Measurements from ENCODE around the gene ABLIM3.
A peak's percentile ranks its signal among the peaks of the same experiment; 100 is the strongest.

ABLIM3 gene

DNA sequence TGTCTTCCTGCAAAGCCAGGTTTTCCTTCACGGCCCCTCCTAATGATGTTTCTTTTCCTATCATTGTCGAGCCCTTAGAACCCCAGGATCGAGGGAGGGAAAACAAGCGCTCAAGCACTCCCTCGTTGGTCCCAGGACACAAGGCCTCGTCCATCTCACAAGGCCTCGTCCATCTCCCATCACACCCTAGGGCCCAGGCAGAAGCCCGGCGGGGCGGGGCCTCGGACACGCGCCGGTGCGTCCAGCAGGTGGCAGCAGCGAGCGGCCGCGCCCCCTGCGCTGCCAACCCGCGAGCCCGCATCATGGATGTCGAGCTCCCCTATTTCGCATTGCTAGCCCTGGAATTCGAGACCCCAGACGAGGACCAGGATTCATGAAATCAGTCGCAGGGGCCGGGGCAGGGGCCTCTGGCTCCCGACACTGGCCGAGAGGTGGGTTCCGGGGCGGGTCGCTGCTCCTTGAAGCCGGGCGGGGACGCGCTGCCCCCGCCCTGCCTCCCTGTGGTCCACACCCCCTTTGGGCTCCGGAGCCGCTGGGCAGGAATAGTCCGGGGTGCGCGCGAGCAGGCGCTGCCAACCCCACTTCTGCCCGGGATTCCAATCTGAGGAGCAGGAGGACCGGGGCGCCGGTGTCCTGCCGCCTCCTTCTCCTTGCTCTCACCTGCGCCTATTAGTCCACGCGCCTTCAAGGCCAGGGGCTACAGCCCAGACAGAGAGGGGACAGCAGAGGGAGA is at the start of gene ABLIM3:
TSS of gene ABLIM3 (plus strand) at position 270 of the 733 bp plus-strand sequence. CDS start 603 bp downstream, outside the sequence.
- DNase-seq = no peak

DNA sequence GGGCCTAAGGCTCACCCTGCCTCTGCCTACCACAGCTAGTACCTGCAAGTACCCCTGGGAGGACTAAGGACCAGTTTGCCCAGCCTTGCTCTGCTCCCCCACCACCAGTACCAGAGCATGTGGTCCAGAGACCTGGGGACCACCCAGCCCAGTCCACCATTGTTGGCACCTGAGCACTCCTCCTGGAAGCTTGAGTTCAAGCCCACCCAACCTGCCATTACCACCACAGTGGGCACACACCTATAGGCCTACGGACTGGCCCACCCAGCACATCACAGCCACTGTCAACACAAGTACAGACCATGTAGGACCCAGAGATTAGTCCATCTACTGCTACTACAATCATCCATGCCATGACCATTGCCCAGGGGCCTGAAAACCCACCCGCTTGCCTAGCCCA is 47.7 kb upstream of the ABLIM3 start:
- no peak for DNase-seq

DNA sequence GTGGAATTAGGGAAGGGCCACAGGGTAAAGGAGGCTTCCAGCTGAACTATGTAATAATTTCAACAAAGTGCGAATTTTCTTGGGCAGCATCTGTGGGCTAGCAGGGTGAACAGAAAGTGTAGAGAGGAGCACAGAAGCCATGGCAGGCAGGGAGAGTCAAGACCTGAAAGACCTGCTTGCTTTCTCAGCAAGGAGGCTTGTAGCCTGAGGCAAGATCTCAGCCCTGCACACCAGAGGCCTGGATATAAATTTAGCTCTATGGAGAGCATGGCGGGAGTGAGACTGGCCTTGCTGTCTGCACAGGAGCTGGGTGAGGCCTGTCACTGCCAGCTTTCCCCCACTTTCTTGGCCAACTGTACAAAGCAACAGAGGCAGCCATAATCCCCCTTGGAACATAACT is 46.3 kb upstream of the ABLIM3 start:
- DNase-seq = no peak

DNA sequence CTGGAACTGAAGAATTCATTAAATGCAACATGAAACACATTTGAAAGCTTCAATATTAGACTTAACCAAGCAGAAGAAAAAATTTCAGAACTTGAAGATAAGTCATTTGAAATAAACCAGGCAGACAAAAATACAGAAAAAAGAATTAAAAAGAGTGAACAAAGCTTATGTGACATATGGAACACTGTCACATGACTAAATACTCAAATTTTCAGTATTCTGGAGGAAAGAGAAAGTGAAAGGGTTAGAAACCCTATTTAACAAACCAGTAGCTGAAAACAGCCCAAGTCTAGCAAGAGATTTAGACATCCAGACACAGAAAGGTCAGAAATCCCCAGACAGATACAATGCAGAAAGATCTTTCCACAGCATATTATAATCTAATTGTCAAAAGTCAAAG is 41.4 kb upstream of the ABLIM3 start:
- no peak for DNase-seq

DNA sequence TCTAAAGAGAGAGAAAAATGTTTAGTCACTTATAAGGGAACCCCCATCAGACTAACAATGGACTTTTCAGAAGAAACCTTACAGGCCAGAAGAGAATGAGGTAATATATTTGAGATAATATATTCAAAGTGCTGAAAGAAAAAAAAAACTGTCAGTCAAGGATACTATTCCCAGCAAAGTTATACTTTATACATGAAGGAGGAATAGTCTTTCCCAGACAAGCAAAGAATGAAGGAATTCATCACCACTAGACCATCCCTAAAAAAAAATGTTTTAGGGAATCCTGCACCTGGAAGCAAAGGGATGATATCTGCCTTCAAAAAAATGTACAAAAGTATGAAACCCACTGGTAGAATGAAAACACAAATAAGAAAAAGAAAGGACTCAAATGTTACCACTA is 41.0 kb upstream of the ABLIM3 start:
- no peak for DNase-seq

DNA sequence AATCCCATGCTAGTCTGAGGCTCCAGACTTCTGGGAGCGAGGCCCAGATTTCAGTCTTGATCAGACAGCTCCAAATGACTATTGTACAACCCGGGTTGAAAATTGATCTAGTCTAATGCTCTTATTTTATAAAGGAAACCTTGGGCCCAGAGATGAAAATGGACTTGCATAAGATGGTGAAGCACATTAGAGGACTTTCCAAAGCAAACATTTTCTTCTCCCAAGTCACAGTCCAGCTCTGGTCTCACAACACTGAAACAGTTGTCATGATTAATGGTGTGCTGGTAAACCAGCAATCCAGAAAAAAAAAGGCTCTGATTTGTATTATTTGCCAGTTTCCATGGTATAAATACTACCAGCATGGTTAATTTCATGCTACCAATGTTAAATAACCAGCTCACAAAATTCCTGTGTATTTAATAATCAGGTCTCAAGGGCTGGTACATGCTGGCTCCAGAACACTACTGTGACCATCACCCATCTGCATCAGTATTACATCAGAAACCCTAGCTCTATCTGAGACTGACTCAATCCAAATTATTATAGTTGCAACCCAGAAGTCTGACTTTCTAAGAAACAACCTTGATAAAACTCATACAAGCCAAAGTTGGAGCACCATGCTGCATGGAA is 32.5 kb upstream of the ABLIM3 start:
- no peak for DNase-seq

DNA sequence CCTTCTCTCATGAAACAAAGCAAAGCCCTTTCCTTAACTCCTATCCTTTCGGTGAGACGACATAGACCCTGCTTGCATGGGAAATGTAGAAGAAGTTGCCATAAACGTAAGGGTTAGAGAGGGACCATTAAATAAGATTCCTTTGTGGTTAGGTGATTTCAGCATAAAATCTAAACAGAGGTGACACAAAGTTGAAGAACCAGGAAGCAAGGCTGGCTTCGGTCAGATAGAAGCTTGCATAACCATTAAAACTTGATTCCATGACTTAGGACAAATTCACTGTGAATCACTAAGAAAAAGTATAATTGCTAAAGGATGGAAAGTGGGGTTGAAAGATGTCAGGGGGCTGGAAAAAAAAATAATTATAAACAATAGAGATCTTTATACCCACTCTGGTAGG is 30.9 kb upstream of the ABLIM3 start:
- no peak for DNase-seq

DNA sequence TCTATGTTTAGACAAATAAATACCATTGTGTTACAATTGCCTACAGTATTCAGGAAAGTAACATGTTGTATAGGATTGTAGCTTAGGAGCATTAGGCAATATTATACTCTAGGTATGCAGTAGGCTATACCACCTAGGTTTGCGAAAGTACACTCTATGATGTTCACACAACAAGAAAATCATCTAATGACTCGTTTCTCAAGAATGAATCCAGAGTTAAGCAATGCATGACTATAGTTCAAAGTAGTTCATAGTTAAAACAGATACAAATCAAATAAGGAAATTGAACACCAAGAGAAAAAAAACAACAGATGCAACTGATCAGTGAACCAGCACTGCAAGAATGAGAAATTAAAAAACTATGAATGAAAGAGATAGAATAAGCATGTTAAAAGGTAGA is 27.6 kb upstream of the ABLIM3 start:
- DNase-seq = no peak

DNA sequence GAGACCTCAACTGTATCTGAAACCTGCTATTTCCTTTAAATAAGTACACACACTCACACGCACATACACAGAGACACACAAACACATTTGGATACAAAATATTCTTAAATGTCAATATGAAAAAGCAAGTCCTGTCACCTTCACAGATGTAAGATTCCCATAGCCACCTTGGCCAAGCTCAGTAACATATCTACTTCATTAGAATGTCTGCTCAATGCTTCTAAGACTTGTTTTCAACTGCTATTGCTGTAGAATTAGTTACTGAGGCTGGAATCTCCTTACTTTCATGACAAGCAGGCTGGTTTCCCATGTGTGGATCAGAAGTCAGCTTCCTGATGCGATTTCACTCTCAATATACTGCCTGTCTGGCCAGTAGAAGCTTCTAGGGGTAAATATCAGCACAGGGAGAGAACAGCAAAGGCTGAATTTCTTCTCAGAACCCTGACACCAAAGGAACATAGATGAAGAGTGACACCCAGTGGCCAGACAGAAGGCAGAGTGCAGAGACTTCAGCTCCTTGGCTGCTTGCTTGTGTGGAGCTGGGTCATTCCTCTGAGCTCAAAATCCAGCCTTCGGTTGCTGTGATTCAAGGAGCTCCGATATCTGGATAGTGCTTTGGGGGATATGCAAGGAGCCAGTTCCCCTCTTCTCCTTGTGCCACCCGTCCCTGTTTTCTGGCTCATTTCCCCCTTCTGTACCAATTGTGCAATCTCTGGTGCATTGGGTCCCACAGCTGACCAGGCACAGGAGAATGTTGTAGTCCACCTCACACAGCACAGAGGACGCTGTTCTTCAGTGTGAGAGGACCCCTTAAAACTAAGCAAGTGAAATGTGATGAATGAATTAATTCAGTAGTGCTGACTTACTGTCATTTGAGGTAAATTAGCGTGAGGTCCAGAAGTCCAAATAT is 26.6 kb upstream of the ABLIM3 start:
- peak; percentile 72 for DNase-seq

DNA sequence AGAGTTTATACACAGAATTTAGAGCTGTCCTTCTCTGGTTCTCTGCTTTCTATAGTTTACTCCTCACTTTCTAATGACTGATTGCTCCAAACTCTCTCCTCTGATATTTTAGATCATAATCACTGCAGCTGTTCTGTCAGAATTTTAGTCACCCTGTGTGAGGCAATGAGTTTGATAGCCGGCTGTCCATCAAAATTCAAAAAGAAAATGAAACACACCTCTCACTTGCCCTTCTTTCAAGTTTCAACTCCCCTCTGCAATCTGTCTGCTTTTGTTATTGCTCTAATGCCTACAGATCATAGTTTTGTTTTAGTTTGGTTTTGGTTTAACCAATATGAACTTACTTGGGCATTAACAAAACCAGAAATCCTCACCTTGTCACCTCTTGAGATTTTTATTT is 23.3 kb upstream of the ABLIM3 start:
- no peak for DNase-seq

DNA sequence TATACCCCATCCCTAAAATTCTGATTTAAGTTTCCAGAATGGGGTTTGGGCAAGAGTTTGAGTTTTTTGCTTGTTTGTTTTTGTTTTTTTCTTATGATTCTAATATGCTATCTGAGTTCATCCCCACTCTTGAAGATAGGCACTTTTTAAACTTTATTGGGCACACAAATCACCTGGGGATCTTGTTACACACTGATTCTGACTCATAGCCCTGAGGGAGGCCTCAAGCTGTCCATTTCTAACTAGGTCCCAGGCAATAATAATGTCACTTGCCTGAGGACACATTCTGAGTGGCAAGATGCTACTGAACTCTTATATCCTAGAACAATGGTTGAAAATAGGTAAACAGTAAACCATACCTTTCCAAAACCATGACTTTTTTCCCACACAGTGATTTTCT is 22.8 kb upstream of the ABLIM3 start:
- no peak for DNase-seq

DNA sequence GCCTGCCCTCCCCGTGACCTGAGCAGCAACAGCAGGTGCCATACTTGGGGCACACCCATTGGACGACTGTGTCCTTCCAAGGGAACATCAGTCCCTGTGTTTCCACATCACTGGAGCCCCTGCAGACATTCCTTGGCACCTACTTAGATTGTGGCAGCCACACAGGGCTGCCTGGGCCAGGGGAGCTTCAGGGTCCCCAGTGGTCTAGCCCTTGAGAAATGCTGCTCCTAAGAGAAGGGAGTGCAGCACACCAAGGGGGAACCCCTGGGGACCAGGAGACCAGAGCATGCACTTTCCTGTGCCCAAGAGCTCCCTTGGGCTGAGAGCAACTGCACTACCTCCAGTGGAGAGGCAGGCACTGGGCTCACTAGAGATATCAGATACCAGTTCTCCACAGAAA is 20.1 kb upstream of the ABLIM3 start:
- DNase-seq = no peak

DNA sequence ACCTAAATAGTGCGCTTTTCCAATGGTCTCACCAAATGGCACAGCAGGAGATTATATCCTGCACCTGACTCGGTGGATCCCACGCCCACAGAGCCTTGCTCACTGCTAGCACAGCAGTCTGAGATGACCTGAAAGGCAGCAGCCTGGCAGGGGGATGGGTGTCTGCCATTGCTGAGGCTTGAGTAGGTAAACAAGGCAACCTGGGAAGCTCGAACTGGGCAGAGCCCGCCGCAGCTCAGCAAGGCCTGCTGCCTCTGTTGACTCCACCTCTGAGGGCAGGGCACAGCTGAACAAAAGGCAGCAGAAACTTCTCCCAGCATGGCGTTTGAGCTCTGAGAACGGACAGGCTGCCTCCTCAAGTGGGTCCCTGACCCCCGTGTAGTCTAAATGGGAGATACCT is 18.1 kb upstream of the ABLIM3 start:
- no peak for DNase-seq

DNA sequence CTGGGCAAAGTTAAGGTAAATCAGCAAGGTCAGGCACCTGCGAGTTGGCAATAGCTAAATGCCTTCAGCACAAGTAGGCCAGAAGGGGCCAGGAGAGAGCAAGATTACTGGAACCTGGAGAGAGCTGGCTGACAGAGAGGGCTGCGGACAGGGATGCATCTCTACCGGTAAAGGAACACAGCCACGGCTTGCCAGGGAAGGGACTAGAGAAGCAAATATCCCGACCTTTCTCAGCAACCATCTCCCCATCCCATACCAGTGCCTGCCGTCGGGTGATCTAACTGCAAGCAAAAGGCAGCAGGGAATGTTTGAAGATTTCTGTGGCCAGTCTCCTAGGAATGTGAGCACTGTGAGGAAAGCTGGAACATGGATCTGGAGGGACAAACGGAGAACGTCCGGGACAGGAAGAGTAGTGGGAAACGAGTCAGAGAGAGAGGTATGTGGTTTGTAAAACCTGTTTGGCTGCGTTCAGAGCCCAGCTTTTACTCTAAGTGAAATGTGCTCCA is 15.9 kb upstream of the ABLIM3 start:
- peak; percentile 28 for DNase-seq

DNA sequence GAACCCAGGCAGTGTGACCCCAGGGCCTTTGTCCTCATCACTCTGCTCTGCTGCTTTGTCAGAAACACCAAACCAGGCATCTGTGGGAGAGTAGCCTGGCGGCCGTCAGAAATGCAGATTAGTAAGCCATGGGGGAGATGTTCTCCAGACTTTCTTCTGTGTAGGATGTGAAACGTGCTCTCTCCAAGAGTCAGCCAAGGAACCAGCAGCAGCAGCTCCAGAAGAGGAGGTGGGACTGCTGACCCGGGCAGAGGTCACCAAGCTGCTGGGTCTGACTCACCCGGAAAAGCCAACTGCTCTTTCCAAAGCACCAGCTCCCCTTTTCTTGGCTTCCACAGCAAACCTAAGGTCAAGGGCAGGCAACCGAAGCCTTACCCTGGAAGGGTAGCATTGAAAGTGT is 14.4 kb upstream of the ABLIM3 start:
- no peak for DNase-seq

DNA sequence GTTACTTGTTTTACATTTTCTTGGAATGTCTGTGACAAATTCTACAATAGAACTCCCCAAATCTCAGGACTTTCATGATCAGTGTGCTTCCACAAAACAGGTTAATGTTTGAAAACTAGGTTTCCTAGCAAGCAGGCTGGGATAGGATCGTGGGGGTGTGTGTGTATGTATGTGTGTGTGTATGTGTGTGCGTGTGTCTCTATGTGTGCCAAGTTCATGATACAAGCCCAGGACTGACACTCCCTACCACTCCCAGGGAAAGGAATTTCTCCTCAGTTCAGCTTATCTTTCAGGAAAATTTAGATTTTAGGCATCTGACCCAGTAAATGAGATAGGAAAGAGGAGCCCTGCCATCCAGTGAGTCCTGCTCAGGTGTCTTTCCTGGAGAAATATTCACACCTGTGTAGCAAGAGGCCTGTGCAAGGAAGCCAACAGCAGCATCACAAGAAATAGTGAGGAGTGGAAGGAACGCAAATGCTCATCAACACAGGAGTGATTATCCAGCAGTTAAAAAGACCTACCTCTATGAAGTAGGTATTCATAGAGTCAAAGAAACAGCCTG is 13.8 kb upstream of the ABLIM3 start:
- no peak for DNase-seq

DNA sequence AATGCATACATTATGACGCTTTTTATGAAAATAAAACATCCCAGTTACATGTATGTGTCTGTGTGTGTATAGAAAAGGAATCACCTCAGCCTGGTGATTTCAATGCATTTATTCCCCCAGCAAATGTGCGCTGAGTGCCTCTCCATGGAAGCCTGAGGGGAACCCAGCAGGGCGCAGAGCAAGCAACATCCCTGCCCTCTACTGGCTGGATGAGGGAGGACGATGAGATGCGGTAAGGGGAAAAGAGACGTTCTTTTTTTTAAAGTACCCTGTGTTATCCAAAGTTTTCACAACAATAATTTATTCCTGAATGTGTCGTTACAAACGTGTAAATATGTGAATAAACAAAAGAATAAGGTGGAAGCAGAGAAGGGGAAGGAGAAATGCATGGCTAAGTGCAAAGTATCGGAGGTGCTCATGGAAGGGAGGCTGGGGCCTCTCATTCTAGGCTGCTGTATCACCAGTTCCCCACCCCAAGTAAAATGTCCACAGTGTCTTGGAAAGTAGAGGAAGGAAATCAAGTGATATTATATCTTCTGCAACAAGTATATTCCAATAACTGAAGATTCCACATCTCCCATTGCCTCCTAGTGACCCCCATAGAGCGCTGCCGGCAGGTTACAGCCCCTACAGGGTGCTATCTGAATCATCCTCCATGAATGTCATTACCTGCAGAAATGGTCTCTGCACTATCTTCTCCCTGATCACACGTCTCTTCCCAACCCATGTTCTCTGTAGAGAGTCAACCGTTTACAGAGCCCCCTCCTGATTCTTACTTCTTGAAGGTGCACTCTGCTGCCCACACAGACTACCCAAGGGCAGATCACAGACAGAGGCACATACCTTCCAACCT is 13.0 kb upstream of the ABLIM3 start:
- no peak for DNase-seq

DNA sequence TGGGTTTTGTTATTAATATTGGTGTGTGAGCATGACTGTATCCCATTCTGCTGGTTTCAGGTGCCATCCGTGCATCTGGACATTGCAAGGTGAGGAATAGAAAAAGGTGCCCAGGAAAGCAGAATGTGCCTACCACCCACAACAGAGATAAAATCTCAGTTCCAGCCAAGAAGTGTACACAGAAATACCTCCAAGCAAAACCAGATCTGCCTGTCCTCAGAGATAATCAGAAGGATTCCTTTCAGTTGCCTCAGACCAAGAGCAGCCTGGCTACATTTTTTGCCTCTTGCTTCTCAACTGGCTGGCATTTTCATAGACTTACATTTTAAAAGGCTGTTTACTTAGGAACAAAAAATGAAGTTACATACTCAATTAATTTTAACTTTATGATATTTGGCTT is 12.1 kb upstream of the ABLIM3 start:
- no peak for DNase-seq

DNA sequence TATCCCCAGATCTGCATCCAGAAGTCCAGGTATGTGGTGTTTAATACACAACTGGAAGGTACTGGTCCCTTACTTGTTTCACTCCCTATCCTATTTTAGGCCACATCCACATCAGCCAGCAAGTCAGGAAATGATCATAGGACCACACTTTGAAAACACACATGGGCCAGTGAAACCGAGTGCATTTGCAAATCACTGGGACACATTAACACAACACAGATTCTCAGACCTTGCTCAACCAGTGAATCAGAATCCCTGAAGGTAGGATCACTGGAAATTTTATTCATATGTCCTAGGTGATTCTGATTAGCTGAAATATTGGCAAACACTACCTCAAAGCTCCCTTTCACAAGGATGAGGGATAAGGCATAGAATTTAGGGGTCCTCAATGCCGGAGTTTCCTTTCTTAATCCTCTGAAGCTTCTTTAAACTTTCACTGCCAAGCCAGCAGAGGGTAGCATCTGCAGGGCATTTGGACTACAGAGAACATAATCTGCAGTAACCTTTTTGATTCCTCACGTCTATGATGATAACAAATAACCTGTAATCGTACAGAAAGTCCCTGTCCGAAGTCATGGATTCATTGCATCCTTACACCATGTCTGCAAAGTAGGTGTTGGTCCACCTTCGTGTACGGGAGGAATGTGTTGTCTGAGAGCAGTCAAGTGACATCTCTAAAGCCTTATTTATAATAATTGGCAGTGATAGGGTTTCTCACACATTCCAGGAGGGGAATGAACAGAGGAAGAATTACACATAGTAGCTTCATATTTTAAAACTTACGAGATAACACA is 11.0 kb upstream of the ABLIM3 start:
- DNase-seq = no peak

DNA sequence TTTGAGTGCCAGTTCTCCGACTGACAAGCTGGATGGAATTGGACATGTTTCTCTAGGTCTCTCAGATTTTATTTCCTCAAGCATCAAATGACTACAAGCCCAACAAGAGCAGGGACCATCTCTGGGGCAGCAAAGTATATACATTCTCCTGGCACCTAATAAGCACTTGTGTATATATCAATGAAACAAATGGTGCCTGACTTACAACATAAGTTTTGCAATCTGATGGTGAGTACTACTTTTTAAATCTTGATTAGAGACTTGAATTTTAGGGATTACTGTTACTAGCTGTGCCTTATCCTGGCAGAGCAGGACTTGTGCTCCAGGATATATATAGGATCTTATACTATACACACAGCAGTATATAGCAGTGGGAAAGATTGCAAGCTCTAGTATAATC is 8.8 kb upstream of the ABLIM3 start:
- DNase-seq = no peak
